ENCODE results near the gene GMPR2. TPM values are rescaled to one million over a fixed set of nuclear protein-coding genes. Genes with fewer than 3 reads are reported as not detected.

GMPR2 gene
- polyA plus RNA-seq, 3 donors from 2014 or later, result 89.3 to 134 (median 96.0) TPM

GRCh38 chr14:24226473-24226872 lies 6.3 kb upstream of the GMPR2 start:
- no peak for DNase-seq
- no peak overlapping the region for H3K4me3 Mint-ChIP-seq
- H3K27me3 Mint-ChIP-seq (ENCODE audit: low read depth in 3 of 3), result no peaks in the 10 kb centered on the region
- H3K4me1 Mint-ChIP-seq, result peaks cover 16 to 31% of the 10 kb centered on the region in 2 donors
- H3K36me3 Mint-ChIP-seq, result peaks cover 6 to 10% (median 7%) of the 10 kb centered on the region in 3 donors
- no peaks in the 10 kb centered on the region for H3K9me3 Mint-ChIP-seq
- H3K27ac Mint-ChIP-seq, result no peak overlapping the region

- Mint-ChIP-seq H3K27ac (no peak overlapping the region), H3K4me3 (no peak overlapping the region), H3K27me3 (ENCODE audit: low read depth in 3 of 3) (peaks cover 0 to 2% (median 0%) of the 10 kb centered on the region in 3 donors), H3K4me1 (peaks cover 35 to 52% of the 10 kb centered on the region in 2 donors), H3K9me3 (no peaks in the 10 kb centered on the region), H3K36me3 (peaks cover 7 to 10% (median 9%) of the 10 kb centered on the region in 3 donors)
- DNase-seq, result no peak
These were observed 3.8 kb upstream of the GMPR2 start for GRCh38 chr14:24228902-24229301.

GRCh38 chr14:24231263-24232120 lies 1.2 kb upstream of the GMPR2 start:
- H3K27ac Mint-ChIP-seq, result peak overlapping the region; percentile 94 to 99 (median 97)
- DNase-seq, result no peak
- H3K27me3 Mint-ChIP-seq (ENCODE audit: low read depth in 3 of 3), result peaks cover 0 to 10% (median 0%) of the 10 kb centered on the region in 3 donors
- peaks cover 7 to 14% (median 9%) of the 10 kb centered on the region in 3 donors for H3K36me3 Mint-ChIP-seq
- H3K4me3 Mint-ChIP-seq, result peak overlapping the region; percentile 98 to 99 (median 98)
- no peaks in the 10 kb centered on the region for H3K9me3 Mint-ChIP-seq
- H3K4me1 Mint-ChIP-seq, result peaks cover 44 to 65% of the 10 kb centered on the region in 2 donors

GRCh38 chr14:24232121-24232644 lies 546 bp upstream of the GMPR2 start, which contains the start of gene NEDD8:
TSS of gene NEDD8 (minus strand) at chr14:24232367. CDS start at chr14:24232267, 100 bp downstream.
- Mint-ChIP-seq H3K27ac (peak within 1 kb of the TSS; percentile 94 to 99 (median 97)), H3K4me3 (peak within 1 kb of the TSS; percentile 98 to 99 (median 98)), H3K9me3 (no peaks in the 10 kb centered on the region), H3K36me3 (peaks cover 5 to 16% (median 12%) of the 10 kb centered on the region in 3 donors), H3K27me3 (ENCODE audit: low read depth in 3 of 3) (peaks cover 0 to 10% (median 0%) of the 10 kb centered on the region in 3 donors), H3K4me1 (peaks cover 44 to 65% of the 10 kb centered on the region in 2 donors)
- DNase-seq, result peak; percentile 84 to 86 (median 85)

GRCh38 chr14:24233538-24233866 lies 773 bp downstream of the GMPR2 start:
- H3K36me3 Mint-ChIP-seq, result peaks cover 0 to 26% (median 22%) of the 10 kb centered on the region in 3 donors
- peak overlapping the region; percentile 98 to 99 (median 98) for H3K4me3 Mint-ChIP-seq
- H3K27ac Mint-ChIP-seq, result peak overlapping the region; percentile 94 to 99 (median 97)
- H3K4me1 Mint-ChIP-seq, result peaks cover 51 to 72% of the 10 kb centered on the region in 2 donors
- H3K27me3 Mint-ChIP-seq (ENCODE audit: low read depth in 3 of 3), result peaks cover 0 to 10% (median 0%) of the 10 kb centered on the region in 3 donors
- DNase-seq, result no peak
- H3K9me3 Mint-ChIP-seq, result no peaks in the 10 kb centered on the region

- peak overlapping the region; percentile 22 to 94 (median 64) for H3K27ac Mint-ChIP-seq
- peaks cover 0 to 29% (median 27%) of the 10 kb centered on the region in 3 donors for H3K36me3 Mint-ChIP-seq
- H3K27me3 Mint-ChIP-seq (ENCODE audit: low read depth in 3 of 3), result peaks cover 0 to 12% (median 0%) of the 10 kb centered on the region in 3 donors
- H3K4me3 Mint-ChIP-seq, result peak overlapping the region; percentile 11 to 99 (median 98)
- H3K9me3 Mint-ChIP-seq, result no peaks in the 10 kb centered on the region
- peaks cover 56 to 76% of the 10 kb centered on the region in 2 donors for H3K4me1 Mint-ChIP-seq
- DNase-seq, result no peak
These were observed 1.6 kb downstream of the GMPR2 start for GRCh38 chr14:24234095-24235005.

- H3K9me3 Mint-ChIP-seq, result no peaks in the 10 kb centered on the region
- peaks cover 69 to 90% of the 10 kb centered on the region in 2 donors for H3K4me1 Mint-ChIP-seq
- H3K36me3 Mint-ChIP-seq, result peaks cover 0 to 39% (median 27%) of the 10 kb centered on the region in 3 donors
- H3K4me3 Mint-ChIP-seq, result no peak overlapping the region
- peak overlapping the region; percentile 38 to 83 (median 48) for H3K27ac Mint-ChIP-seq
- H3K27me3 Mint-ChIP-seq (ENCODE audit: low read depth in 3 of 3), result peaks cover 2 to 15% (median 2%) of the 10 kb centered on the region in 3 donors
- no peak for DNase-seq
These were observed 3.3 kb downstream of the GMPR2 start for GRCh38 chr14:24235804-24236688.

GRCh38 chr14:24236689-24237462 lies 4.1 kb downstream of the GMPR2 start:
- Mint-ChIP-seq H3K27me3 (ENCODE audit: low read depth in 3 of 3) (peaks cover 2 to 17% (median 4%) of the 10 kb centered on the region in 3 donors), H3K36me3 (peaks cover 0 to 40% (median 27%) of the 10 kb centered on the region in 3 donors), H3K27ac (peak overlapping the region; percentile 18 to 97 (median 73)), H3K4me1 (peaks cover 67 to 91% of the 10 kb centered on the region in 2 donors), H3K9me3 (no peaks in the 10 kb centered on the region), H3K4me3 (no peak overlapping the region)
- DNase-seq, result no peak

- no peak for DNase-seq
- Mint-ChIP-seq H3K4me1 (peaks cover 69 to 92% of the 10 kb centered on the region in 2 donors), H3K36me3 (peaks cover 0 to 40% (median 26%) of the 10 kb centered on the region in 3 donors), H3K4me3 (no peak overlapping the region), H3K27ac (peak overlapping the region; percentile 18 to 97 (median 73)), H3K27me3 (ENCODE audit: low read depth in 3 of 3) (peaks cover 4 to 21% (median 7%) of the 10 kb centered on the region in 3 donors), H3K9me3 (no peaks in the 10 kb centered on the region)
These were observed 4.8 kb downstream of the GMPR2 start for GRCh38 chr14:24237463-24237955.

- Mint-ChIP-seq H3K9me3 (no peaks in the 10 kb centered on the region), H3K27ac (peak overlapping the region; percentile 58 to 97 (median 74)), H3K4me1 (peaks cover 69 to 93% of the 10 kb centered on the region in 2 donors), H3K36me3 (peaks cover 0 to 40% (median 26%) of the 10 kb centered on the region in 3 donors), H3K27me3 (ENCODE audit: low read depth in 3 of 3) (peaks cover 6 to 25% (median 10%) of the 10 kb centered on the region in 3 donors), H3K4me3 (no peak overlapping the region)
- DNase-seq, result no peak
These were observed 5.4 kb downstream of the GMPR2 start for GRCh38 chr14:24238123-24238522.

- H3K9me3 Mint-ChIP-seq, result no peaks in the 10 kb centered on the region
- DNase-seq, result no peak
- peak overlapping the region; percentile 56 to 97 (median 77) for H3K27ac Mint-ChIP-seq
- H3K27me3 Mint-ChIP-seq (ENCODE audit: low read depth in 3 of 3), result peaks cover 6 to 26% (median 12%) of the 10 kb centered on the region in 3 donors
- H3K4me3 Mint-ChIP-seq, result no peak overlapping the region
- peaks cover 0 to 40% (median 26%) of the 10 kb centered on the region in 3 donors for H3K36me3 Mint-ChIP-seq
- H3K4me1 Mint-ChIP-seq, result peaks cover 69 to 93% of the 10 kb centered on the region in 2 donors
These were observed 5.9 kb downstream of the GMPR2 start for GRCh38 chr14:24238527-24239037.
